ENCODE data around the gene PRKCE. TPM values are rescaled to one million over a fixed set of nuclear protein-coding genes. Genes with fewer than 3 reads are reported as not detected.

Gene PRKCE
- total RNA-seq, 2 experiments from 2014 or later = 24.9 to 26.2 TPM

GRCh38 chr2:46231721-46232120 is 580.2 kb downstream of the PRKCE start:
- H3K4me3 Mint-ChIP-seq = no peak overlapping the region
- intact Hi-C loops (cut with DNase I, micrococcal nuclease) = loop anchor here in 1 of 2 experiments (10.0 kb wide), 1 partner anchor 57 kb away; no protein-coding TSS in a partner anchor
- TF ChIP-seq, protein P1, sequence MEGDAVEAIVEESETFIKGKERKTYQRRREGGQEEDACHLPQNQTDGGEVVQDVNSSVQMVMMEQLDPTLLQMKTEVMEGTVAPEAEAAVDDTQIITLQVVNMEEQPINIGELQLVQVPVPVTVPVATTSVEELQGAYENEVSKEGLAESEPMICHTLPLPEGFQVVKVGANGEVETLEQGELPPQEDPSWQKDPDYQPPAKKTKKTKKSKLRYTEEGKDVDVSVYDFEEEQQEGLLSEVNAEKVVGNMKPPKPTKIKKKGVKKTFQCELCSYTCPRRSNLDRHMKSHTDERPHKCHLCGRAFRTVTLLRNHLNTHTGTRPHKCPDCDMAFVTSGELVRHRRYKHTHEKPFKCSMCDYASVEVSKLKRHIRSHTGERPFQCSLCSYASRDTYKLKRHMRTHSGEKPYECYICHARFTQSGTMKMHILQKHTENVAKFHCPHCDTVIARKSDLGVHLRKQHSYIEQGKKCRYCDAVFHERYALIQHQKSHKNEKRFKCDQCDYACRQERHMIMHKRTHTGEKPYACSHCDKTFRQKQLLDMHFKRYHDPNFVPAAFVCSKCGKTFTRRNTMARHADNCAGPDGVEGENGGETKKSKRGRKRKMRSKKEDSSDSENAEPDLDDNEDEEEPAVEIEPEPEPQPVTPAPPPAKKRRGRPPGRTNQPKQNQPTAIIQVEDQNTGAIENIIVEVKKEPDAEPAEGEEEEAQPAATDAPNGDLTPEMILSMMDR (IDR thresholded peaks at IDR 0.05) = no peak
- CTCF ChIA-PET = no interaction called here
- H3K27ac Mint-ChIP-seq = no peak overlapping the region
- Histone ChIP-seq H3K27me3 (ENCODE audit: control insufficient read depth in 1 of 2, insufficient read depth in 2 of 2, low read length in 2 of 2) (no peaks in the 10 kb centered on the region), H3K27ac (ENCODE audit: low read depth in 1 of 2, low read length in 2 of 2) (no peak overlapping the region), H3K4me1 (ENCODE audit: insufficient read depth, low read length) (peaks cover 28% of the 10 kb centered on the region), H3K4me3 (ENCODE audit: low read length) (no peak overlapping the region), H3K36me3 (ENCODE audit: insufficient read depth, low read length) (no peaks in the 10 kb centered on the region), H3K9me3 (ENCODE audit: control insufficient read depth in 1 of 2, insufficient read depth in 1 of 2, low read length in 2 of 2) (no peaks in the 10 kb centered on the region)
- DNase-seq (no peak), ATAC-seq (ENCODE audit: poor library complexity) (no peak)
- POLR2A ChIA-PET = no interaction called here
- peaks cover 25% of the 10 kb centered on the region for H3K4me1 Mint-ChIP-seq (ENCODE audit: low read depth)
- no peaks in the 10 kb centered on the region for H3K9me3 Mint-ChIP-seq
- H3K27me3 Mint-ChIP-seq = no peaks in the 10 kb centered on the region
- no peaks in the 10 kb centered on the region for H3K36me3 Mint-ChIP-seq (ENCODE audit: low read depth)

DNA sequence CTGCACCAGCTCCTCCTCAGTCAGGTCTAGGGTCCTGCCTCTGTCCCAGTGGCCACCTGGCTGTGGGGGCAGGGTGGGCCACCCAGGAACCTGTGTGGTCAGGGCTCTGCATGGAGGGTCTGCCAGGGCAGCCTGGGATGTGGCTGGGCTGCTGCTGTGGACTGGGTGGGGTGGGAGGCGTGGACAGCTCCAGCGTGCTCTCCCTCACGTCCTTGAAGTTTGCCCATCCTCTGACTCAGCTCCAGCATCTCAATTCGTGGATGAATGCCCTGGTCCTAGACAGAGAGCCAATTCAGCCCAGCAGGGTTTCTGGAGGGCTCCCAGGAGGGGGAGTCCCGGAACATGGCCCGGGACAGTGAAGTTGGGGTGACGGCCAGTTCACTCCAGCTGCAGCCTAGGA is 581.4 kb downstream of the PRKCE start:
- Mint-ChIP-seq H3K36me3 (ENCODE audit: low read depth) (no peaks in the 10 kb centered on the region), H3K27me3 (no peaks in the 10 kb centered on the region), H3K27ac (no peak overlapping the region), H3K9me3 (no peaks in the 10 kb centered on the region), H3K4me1 (ENCODE audit: low read depth) (peaks cover 36% of the 10 kb centered on the region), H3K4me3 (no peak overlapping the region)
- H3K4me3 ChIP-seq (ENCODE audit: low read length) = no peak overlapping the region
- H3K27me3 ChIP-seq (ENCODE audit: control insufficient read depth in 1 of 2, insufficient read depth in 2 of 2, low read length in 2 of 2) = no peaks in the 10 kb centered on the region
- H3K27ac ChIP-seq (ENCODE audit: low read depth in 1 of 2, low read length in 2 of 2) = no peak overlapping the region
- H3K4me1 ChIP-seq (ENCODE audit: insufficient read depth, low read length) = peaks cover 34% of the 10 kb centered on the region
- ATAC-seq (ENCODE audit: poor library complexity) (no peak), DNase-seq (no peak)
- intact Hi-C loops (cut with DNase I, micrococcal nuclease) = loop anchor here in 1 of 2 experiments (10.0 kb wide), 1 partner anchor 58 kb away; no protein-coding TSS in a partner anchor
- TF ChIP-seq, protein P1 (IDR thresholded peaks at IDR 0.05) = no peak
- POLR2A ChIA-PET = no interaction called here
- CTCF ChIA-PET = no interaction called here
- no peaks in the 10 kb centered on the region for H3K36me3 ChIP-seq (ENCODE audit: insufficient read depth, low read length)
- no peaks in the 10 kb centered on the region for H3K9me3 ChIP-seq (ENCODE audit: control insufficient read depth in 1 of 2, insufficient read depth in 1 of 2, low read length in 2 of 2)

- peaks cover 29% of the 10 kb centered on the region for H3K4me1 ChIP-seq (ENCODE audit: insufficient read depth, low read length)
- TF ChIP-seq, protein P1 (IDR thresholded peaks at IDR 0.05) = no peak
- H3K36me3 ChIP-seq (ENCODE audit: insufficient read depth, low read length) = no peaks in the 10 kb centered on the region
- ChIA-PET POLR2A (interaction anchor here (0.6 kb wide), 1 partner anchor 32 kb away, joined by 5 read pairs; no protein-coding TSS in a partner anchor), CTCF (interaction anchor here (1.5 kb wide), 1 partner anchor 14 kb away, joined by 3 read pairs; no protein-coding TSS in a partner anchor)
- intact Hi-C loops (cut with DNase I, micrococcal nuclease) = loop anchor here (5.0 to 10.0 kb wide), 2 partner anchors 61 to 66 kb away; no protein-coding TSS in a partner anchor
- no peaks in the 10 kb centered on the region for H3K27me3 ChIP-seq (ENCODE audit: control insufficient read depth in 1 of 2, insufficient read depth in 2 of 2, low read length in 2 of 2)
- ATAC-seq (ENCODE audit: poor library complexity) (no peak), DNase-seq (no peak)
- Mint-ChIP-seq H3K9me3 (no peaks in the 10 kb centered on the region), H3K27me3 (no peaks in the 10 kb centered on the region), H3K27ac (no peak overlapping the region), H3K36me3 (ENCODE audit: low read depth) (no peaks in the 10 kb centered on the region), H3K4me1 (ENCODE audit: low read depth) (peaks cover 35% of the 10 kb centered on the region), H3K4me3 (no peak overlapping the region)
- no peak overlapping the region for H3K27ac ChIP-seq (ENCODE audit: low read depth in 1 of 2, low read length in 2 of 2)
- no peak overlapping the region for H3K4me3 ChIP-seq (ENCODE audit: low read length)
- H3K9me3 ChIP-seq (ENCODE audit: control insufficient read depth in 1 of 2, insufficient read depth in 1 of 2, low read length in 2 of 2) = no peaks in the 10 kb centered on the region
Measured at GRCh38 chr2:46236006-46236875, 584.8 kb downstream of the PRKCE start.
